Measurements from ENCODE around the gene RPN2.

The RPN2 gene

DNA sequence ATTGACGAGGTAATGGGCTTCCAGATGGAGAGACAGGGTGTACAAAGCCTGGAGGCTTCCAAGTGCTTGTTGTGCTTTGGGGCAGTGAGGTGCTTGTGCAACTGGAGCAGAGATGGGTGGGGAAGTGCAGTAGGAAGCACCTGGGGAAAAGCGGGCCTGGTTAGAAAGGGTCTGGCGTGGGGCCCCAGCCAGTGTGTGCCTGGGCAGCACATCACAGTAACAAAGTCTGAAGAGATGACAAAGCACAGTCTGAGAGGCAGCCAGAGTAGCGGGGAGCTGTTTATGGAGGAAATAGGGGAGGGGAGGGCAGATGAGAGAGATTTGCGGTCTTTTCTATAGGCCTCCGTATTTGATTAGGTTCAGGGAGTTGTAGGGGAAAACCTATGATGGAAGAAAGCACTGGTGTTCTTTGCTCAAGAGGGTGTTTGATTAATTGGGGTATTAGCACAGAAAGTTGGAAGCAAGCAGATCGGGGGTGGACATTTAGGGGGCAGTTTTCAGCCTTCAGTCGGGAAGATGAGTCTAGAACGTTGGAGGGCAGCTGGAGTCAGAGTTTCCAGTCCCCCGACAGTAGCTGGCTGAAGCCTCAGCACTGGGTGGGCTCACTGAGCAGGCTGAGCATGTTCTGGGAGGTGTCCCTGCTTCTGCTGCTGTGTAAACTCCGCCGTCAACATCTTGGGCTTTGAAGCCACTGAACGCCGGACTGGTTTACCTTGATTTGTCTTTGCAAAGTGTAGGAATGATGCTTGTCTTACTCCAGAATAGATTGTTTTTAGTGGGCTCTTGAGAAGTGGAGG, 15.7 kb downstream of the RPN2 start:
- TF ChIP-seq, protein P1, sequence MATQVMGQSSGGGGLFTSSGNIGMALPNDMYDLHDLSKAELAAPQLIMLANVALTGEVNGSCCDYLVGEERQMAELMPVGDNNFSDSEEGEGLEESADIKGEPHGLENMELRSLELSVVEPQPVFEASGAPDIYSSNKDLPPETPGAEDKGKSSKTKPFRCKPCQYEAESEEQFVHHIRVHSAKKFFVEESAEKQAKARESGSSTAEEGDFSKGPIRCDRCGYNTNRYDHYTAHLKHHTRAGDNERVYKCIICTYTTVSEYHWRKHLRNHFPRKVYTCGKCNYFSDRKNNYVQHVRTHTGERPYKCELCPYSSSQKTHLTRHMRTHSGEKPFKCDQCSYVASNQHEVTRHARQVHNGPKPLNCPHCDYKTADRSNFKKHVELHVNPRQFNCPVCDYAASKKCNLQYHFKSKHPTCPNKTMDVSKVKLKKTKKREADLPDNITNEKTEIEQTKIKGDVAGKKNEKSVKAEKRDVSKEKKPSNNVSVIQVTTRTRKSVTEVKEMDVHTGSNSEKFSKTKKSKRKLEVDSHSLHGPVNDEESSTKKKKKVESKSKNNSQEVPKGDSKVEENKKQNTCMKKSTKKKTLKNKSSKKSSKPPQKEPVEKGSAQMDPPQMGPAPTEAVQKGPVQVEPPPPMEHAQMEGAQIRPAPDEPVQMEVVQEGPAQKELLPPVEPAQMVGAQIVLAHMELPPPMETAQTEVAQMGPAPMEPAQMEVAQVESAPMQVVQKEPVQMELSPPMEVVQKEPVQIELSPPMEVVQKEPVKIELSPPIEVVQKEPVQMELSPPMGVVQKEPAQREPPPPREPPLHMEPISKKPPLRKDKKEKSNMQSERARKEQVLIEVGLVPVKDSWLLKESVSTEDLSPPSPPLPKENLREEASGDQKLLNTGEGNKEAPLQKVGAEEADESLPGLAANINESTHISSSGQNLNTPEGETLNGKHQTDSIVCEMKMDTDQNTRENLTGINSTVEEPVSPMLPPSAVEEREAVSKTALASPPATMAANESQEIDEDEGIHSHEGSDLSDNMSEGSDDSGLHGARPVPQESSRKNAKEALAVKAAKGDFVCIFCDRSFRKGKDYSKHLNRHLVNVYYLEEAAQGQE (IDR thresholded peaks at IDR 0.05; ENCODE audit: insufficient read depth in 1 of 2, low read depth in 2 of 2, low read length in 2 of 2), result no peak
- TF ChIP-seq SIN3A (IDR thresholded peaks at IDR 0.05; ENCODE audit: borderline replicate concordance, insufficient read depth, low read length) (no peak), POLR2AphosphoS5 (IDR thresholded peaks at IDR 0.05; ENCODE audit: low read depth, low read length) (no peak), TAF1 (IDR thresholded peaks at IDR 0.05; ENCODE audit: borderline replicate concordance, insufficient read depth, low read length) (no peak)

DNA sequence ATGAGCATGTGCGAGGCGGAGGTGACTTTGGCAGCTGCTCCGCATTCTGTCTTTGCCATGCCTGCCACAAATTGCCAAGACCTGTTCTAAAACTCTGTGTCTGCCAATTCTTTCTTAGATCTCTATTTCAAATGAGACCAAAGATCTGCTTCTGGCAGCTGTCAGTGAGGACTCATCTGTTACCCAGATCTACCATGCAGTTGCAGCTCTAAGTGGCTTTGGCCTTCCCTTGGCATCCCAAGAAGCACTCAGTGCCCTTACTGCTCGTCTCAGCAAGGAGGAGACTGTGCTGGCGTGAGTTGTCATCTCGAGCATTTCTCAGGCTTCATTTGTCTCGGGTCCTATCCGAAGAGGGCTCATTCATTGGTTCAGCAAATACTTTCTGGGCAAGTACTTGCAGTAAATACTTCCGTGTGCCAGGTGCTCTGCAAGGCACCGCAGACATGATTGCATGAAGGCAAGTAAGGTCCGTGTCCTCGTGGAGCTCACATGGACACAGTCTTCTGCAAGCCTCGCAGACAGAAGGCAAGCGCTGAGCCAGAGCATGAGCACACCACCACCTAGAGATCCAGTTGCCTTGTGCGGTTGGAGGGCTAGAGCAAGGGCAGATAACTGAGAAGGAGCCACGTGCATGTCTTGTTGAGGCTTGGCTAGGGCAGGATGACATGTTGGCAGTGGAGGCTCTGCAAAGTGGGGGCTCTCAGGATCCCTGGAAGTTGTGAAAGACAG, 20.0 kb downstream of the RPN2 start:
- TF ChIP-seq, protein P1 (IDR thresholded peaks at IDR 0.05; ENCODE audit: insufficient read depth in 1 of 2, low read depth in 2 of 2, low read length in 2 of 2), result no peak
- TF ChIP-seq TAF1 (IDR thresholded peaks at IDR 0.05; ENCODE audit: borderline replicate concordance, insufficient read depth, low read length), result no peak

DNA sequence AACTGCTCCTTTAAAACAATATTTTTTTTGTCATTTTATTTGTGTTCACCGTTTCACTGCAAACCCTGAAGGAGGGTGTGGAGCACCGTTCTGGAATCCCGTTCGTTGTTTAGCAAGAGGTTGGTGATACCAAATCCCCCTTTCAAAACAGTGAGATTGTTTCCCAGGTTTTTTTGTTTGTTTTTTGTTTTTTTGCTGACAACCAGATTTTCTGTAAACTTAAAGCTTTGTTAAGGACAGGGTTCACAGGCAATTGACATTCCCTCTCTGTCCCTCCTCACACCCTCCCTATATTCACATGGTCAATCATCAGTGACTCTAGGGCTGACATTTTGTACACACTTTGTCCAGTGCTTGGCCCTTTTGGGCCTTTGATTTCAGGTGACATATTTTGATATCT, 21.2 kb downstream of the RPN2 start:
- TF ChIP-seq FOXP2 (optimal IDR thresholded peaks at IDR 0.05; ENCODE audit: borderline replicate concordance, extremely low read depth, extremely low read length, insufficient read depth) (no peak), TAF1 (IDR thresholded peaks at IDR 0.05; ENCODE audit: borderline replicate concordance, insufficient read depth, low read length) (no peak), POLR2AphosphoS5 (IDR thresholded peaks at IDR 0.05; ENCODE audit: low read depth, low read length) (no peak), SIN3A (IDR thresholded peaks at IDR 0.05; ENCODE audit: borderline replicate concordance, insufficient read depth, low read length) (no peak)
- TF ChIP-seq, protein P1 (IDR thresholded peaks at IDR 0.05; ENCODE audit: insufficient read depth in 1 of 2, low read depth in 2 of 2, low read length in 2 of 2), result no peak

DNA sequence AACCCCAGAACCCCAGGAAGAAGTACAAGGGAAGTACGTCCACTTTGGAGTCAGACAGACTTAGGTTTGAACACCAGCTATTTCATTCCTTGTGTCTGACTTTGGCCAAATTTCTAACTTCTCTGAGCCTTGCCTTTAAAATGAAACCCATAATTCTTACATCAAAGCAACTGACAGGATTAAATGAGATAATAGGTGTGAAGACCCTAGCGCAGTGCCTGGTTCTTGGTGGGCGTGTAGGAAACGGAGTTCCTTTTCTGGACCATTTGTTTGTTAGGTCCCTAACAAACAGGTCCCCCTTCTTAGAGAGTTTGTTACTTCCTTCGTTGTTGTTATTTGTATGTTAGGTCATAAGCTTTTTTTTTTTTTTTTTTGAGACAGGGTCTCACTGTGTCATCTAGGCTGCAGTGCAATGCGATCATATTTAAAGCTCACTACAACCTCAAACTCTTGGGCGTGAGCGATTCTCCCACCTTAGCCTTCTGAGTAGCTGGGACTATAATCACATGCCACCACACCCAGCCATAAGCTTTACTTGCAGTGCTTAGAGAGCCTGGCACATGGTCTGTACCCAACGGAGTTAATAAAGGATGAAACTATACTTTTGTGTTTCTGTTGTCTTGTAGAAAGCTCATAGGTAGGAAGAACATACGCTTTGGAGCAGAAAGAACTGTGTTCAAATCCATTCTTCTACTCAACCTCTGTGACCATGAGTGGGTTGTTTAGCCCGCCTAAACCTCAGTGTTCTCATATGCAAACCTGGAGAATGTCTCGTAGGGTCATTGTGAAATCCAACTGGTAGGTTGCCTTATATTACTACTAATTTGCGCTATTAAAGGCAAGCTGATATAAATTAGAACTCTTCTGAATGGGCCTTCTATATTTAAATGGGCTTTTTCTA, 22.0 kb downstream of the RPN2 start:
- TF ChIP-seq FOXP2 (optimal IDR thresholded peaks at IDR 0.05; ENCODE audit: borderline replicate concordance, extremely low read depth, extremely low read length, insufficient read depth) (no peak), SIN3A (IDR thresholded peaks at IDR 0.05; ENCODE audit: borderline replicate concordance, insufficient read depth, low read length) (no peak), TAF1 (IDR thresholded peaks at IDR 0.05; ENCODE audit: borderline replicate concordance, insufficient read depth, low read length) (no peak)

DNA sequence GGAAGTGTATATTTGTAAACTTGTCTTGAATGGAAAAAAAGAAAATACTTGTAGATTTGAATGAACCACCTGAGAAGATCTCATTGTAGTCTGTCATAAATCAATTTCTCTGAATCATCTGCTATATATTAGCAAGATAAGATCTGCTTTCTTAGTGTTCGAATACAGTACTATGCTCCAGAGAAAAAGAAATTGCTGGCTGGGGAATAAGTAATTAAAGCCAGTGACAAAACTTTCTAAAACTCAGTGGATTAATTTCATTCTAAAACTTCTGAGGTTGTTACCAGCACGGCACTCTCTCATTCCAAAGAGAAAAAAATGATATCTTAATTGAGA, 22.7 kb downstream of the RPN2 start:
- TF ChIP-seq POLR2AphosphoS5 (IDR thresholded peaks at IDR 0.05; ENCODE audit: low read depth, low read length) (no peak), FOXP2 (optimal IDR thresholded peaks at IDR 0.05; ENCODE audit: borderline replicate concordance, extremely low read depth, extremely low read length, insufficient read depth) (no peak), TAF1 (IDR thresholded peaks at IDR 0.05; ENCODE audit: borderline replicate concordance, insufficient read depth, low read length) (no peak), SIN3A (IDR thresholded peaks at IDR 0.05; ENCODE audit: borderline replicate concordance, insufficient read depth, low read length) (no peak)
- TF ChIP-seq, protein P1 (IDR thresholded peaks at IDR 0.05; ENCODE audit: insufficient read depth in 1 of 2, low read depth in 2 of 2, low read length in 2 of 2), result no peak

All from PFSK-1 (cell line).